AG10803 (cell line): ENCODE measurements around the gene RFX7.

Source experiments
- DNase-seq: peaks from one replicate; pipeline ENCODE4 v3.0.0; 2010; ENCODE audit warnings: low read depth
- H3K4me3 ChIP-seq: 2 replicates; pipeline ENCODE4 v1.5.1; 2011; ENCODE audit warnings: mild to moderate bottlenecking, low read length, control low read depth
- TF ChIP-seq, protein P1 (sequence below): conservative IDR thresholded peaks from 2 replicates; pipeline ENCODE4 v1.5.1; 2011; ENCODE audit warnings: mild to moderate bottlenecking, low read length, control low read depth, inconsistent platforms

RFX7 gene

DNA sequence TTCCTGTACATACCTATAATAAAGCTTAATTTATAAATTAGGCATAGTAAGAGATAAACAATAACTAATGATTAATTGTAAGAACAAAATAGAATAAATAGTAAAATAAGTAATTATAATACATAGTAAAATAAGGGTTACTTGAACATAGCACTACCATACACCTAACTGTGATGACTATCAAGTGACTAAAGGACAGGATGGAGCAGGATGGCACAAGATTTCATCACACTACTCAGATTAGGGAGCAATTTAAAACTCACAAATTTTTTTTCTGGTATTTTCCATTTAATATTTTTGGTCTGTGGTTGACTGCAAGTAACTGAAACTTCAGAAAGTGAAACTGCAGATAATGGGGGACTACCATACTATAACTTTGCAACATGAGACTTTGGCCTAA, 14.8 kb downstream of the RFX7 start:
- H3K4me3 ChIP-seq: no peak overlapping the region
- TF ChIP-seq, protein P1, sequence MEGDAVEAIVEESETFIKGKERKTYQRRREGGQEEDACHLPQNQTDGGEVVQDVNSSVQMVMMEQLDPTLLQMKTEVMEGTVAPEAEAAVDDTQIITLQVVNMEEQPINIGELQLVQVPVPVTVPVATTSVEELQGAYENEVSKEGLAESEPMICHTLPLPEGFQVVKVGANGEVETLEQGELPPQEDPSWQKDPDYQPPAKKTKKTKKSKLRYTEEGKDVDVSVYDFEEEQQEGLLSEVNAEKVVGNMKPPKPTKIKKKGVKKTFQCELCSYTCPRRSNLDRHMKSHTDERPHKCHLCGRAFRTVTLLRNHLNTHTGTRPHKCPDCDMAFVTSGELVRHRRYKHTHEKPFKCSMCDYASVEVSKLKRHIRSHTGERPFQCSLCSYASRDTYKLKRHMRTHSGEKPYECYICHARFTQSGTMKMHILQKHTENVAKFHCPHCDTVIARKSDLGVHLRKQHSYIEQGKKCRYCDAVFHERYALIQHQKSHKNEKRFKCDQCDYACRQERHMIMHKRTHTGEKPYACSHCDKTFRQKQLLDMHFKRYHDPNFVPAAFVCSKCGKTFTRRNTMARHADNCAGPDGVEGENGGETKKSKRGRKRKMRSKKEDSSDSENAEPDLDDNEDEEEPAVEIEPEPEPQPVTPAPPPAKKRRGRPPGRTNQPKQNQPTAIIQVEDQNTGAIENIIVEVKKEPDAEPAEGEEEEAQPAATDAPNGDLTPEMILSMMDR: no peak
- no peak for DNase-seq

- no peak for DNase-seq
- H3K4me3 ChIP-seq: no peak overlapping the region
- TF ChIP-seq, protein P1: no peak
Measured at GRCh38 chr15:56228352-56228751, 15.3 kb downstream of the RFX7 start.

- TF ChIP-seq, protein P1: no peak
- DNase-seq: no peak
- no peak overlapping the region for H3K4me3 ChIP-seq
Measured at GRCh38 chr15:56227780-56228179, 15.9 kb downstream of the RFX7 start.

GRCh38 chr15:56227306-56227705, 16.4 kb downstream of the RFX7 start:
- DNase-seq: no peak
- TF ChIP-seq, protein P1: no peak
- H3K4me3 ChIP-seq: no peak overlapping the region

GRCh38 chr15:56225520-56225919, 18.2 kb downstream of the RFX7 start:
- no peak for DNase-seq
- no peak overlapping the region for H3K4me3 ChIP-seq
- TF ChIP-seq, protein P1: no peak

- H3K4me3 ChIP-seq: no peak overlapping the region
- no peak for DNase-seq
- TF ChIP-seq, protein P1: no peak
Measured at GRCh38 chr15:56222302-56222701, 21.4 kb downstream of the RFX7 start.

DNA sequence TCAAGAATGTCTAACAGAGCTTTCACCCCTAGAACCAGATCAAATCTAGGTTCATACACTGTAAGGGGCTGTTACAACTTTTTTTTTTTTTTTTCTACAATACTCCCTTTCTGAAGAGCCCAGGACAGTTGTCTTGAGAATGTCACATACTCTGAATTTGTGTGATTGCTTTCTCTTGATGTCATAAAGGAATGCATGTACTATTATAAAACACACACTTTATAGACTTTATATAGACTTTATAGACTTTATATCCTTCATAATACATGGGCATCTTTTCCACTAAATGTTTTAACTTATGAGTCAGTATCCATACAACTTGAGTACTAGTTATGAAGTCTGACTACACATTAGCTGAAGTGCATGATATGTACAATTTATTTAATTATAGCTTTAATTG, 26.3 kb downstream of the RFX7 start:
- no peak overlapping the region for H3K4me3 ChIP-seq
- TF ChIP-seq, protein P1: no peak
- no peak for DNase-seq
